Left ventricle myocardium superior (tissue), 1 donor: ENCODE results near the gene SFMBT1. TPM values are rescaled to one million over a fixed set of nuclear protein-coding genes. Genes with fewer than 3 reads are reported as not detected.

ENCODE experiments used
- ATAC-seq: fragments of 200-7000 bp; cut with Tn5 transposase; one replicate; pipeline ENCODE4 v1.9.1; 2020; ENCODE audit warnings: mild to moderate bottlenecking, moderate library complexity
- DNase-seq: peaks from one replicate; pipeline ENCODE4 v3.0.0-alpha.2; 2020
- intact Hi-C: fragments of 100-400 bp; cut with micrococcal nuclease; formaldehyde crosslinking; loops from one replicate; pipeline ENCODE4 v1.11.0; 2022
- total RNA-seq: library from RNA; stranded (reverse); fragmentation: NEBNext Ultra II Directional; extraction: Animal tissue kit (Norgen Biotek cat#: 25700); gene quantifications from one replicate; pipeline ENCODE4 v1.2.1, GENCODE V29; 2021
- donor health status: DM: no; HTN: yes; CAD: no; lungs with severe emphysema.

The SFMBT1 gene
- total RNA-seq, 1 donor from 2014 or later, result 20.0 TPM

GRCh38 chr3:52959773-52960172, 86.1 kb downstream of the SFMBT1 start:
- intact Hi-C loops, result no loop called here
- ATAC-seq (no peak), DNase-seq (no peak)

DNA sequence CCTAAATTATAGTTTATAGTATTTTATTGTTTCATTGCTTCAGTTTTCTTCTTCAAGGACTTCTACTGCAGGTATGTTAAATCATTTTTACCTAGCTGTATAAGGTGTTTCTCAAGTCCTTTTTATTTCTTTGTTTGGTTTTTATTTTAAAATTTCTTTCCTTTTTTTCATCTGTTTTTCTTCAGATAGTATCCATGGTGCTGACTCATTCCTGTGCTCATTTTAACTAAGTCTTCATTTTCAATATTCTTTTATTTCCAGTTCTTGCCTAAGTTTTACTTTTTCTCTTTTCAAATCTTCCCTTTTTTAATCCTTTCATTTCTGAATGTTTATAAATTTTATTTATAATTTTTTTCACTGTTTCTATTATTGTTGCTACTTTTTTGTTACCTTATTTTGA, 106.3 kb downstream of the SFMBT1 start:
- intact Hi-C loops, result no loop called here
- DNase-seq (no peak), ATAC-seq (no peak)

GRCh38 chr3:52934630-52935530, 111.0 kb downstream of the SFMBT1 start:
- ATAC-seq, result peak; percentile 78
- no peak for DNase-seq

GRCh38 chr3:52931889-52932288, 114.0 kb downstream of the SFMBT1 start:
- no peak for ATAC-seq
- intact Hi-C loops, result no loop called here
- DNase-seq, result no peak

More at GRCh38 chr3:52934630-52935530, 111.0 kb downstream of the SFMBT1 start:
- intact Hi-C loops, result no loop called here

DNA sequence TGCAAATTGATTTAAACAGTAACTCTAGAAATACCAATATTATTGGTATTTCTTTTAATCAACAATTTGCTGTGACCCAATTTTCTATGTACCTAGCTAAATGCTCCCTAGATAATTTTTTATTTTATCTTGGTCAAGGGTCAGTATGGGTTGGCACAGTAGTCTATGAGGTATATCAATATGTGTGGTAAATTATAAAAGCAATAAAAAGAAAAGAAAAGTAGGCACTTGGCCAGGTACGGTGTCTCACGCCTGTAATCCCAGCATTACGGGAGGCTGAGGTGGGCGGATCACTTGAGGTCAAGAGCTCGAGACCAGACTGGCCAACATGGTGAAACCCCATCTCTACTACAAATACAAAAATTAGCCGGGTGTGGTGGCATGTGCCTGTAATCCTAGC, 114.5 kb downstream of the SFMBT1 start:
- ATAC-seq (no peak), DNase-seq (no peak)
- intact Hi-C loops, result no loop called here

- ATAC-seq, result no peak
- DNase-seq, result no peak
- intact Hi-C loops, result no loop called here
Measured at GRCh38 chr3:52930748-52931147, 115.1 kb downstream of the SFMBT1 start.

- DNase-seq, result no peak
- no peak for ATAC-seq
- intact Hi-C loops, result no loop called here
Measured at GRCh38 chr3:52926554-52926953, 119.3 kb downstream of the SFMBT1 start.

- DNase-seq, result no peak
- intact Hi-C loops, result no loop called here
- no peak for ATAC-seq
Measured at GRCh38 chr3:52925405-52926313, 120.2 kb downstream of the SFMBT1 start.

DNA sequence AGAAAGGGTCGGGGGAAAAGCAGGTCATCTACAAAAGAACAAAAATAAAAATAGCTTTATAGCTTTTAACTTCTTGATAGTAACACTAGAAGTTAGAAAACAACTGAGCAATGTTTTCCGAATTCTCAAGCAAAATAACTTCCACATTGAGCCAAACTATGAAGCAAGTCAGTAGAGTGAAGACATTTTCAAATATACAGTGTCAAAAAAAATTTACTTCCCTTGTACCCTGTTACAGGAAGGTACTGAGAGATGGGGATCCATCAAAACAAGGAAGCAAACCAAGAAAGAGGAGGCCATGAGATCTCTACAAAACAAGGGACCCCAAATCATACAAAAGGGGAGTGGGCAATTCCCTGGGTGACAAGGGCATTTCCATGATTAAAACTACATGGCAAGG, 121.9 kb downstream of the SFMBT1 start:
- intact Hi-C loops, result no loop called here
- ATAC-seq (no peak), DNase-seq (no peak)

DNA sequence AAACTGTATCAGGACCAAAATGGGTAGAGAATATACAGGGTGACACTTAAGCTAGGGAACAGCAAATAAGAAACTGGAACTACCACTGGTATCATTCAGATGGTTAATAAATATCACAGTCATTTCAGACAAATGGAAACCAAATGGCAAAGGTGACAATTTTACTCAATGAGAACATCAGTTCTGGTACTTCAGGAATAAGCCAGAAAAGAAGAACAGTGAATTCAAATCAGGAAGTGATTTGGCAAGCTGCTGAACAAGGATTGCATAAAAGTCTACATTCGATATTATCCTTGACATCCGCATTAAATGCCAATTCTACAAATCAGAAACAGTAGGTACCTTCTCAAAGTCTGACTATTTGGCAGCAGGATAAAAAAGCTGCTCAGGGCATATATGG, 125.0 kb downstream of the SFMBT1 start:
- no peak for DNase-seq
- ATAC-seq, result no peak
- intact Hi-C loops, result no loop called here

GRCh38 chr3:52917044-52917443, 128.8 kb downstream of the SFMBT1 start:
- intact Hi-C loops, result no loop called here
- no peak for ATAC-seq

GRCh38 chr3:52915294-52915693, 130.6 kb downstream of the SFMBT1 start:
- ATAC-seq, result no peak
- no peak for DNase-seq
- intact Hi-C loops, result no loop called here

More at GRCh38 chr3:52917044-52917443, 128.8 kb downstream of the SFMBT1 start:
- DNase-seq, result no peak

GRCh38 chr3:52912885-52913731, 132.8 kb downstream of the SFMBT1 start:
- ATAC-seq (peak; percentile 40), DNase-seq (no peak)
- intact Hi-C loops, result no loop called here

DNA sequence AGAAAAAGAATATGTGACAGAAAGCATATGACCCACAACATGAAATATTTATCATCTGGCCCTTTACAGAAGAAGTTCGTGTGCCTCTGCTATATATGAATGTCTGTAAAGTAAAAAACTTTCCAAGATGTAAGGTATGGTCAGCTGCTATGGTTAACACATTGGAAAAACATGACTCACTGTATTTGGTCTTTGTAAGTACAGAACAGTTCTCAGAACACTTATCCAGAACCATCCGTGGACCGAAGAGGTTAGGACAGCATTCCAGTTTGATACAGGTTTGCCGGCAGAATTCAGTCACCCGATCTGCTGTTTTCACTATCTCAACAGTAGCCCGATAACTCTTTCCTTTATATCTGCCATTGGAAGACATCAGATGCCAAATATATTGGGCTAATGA, 135.1 kb downstream of the SFMBT1 start:
- ATAC-seq, result no peak
- intact Hi-C loops, result no loop called here

DNA sequence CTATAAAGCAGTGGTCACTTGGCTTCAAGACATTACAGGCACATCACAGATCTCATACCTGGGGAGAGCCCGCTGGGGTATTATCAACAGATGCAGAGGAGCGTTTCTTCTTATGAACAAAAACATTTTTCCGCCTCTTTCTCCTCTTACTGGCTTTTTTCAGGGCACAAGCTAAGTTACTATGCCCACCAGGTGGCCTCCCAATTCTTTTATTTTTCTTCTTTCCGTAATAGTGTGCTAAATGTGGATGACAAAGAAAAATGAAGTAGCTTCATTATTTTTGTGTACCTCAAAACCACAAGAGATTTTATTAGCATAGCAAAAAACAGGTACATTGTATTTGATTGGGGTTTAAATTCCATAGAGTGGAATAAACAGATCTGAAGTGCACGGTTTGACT, 138.4 kb downstream of the SFMBT1 start:
- DNase-seq (no peak), ATAC-seq (no peak)
- intact Hi-C loops, result no loop called here

More for the DNA sequence above, 135.1 kb downstream of the SFMBT1 start:
- no peak for DNase-seq

DNA sequence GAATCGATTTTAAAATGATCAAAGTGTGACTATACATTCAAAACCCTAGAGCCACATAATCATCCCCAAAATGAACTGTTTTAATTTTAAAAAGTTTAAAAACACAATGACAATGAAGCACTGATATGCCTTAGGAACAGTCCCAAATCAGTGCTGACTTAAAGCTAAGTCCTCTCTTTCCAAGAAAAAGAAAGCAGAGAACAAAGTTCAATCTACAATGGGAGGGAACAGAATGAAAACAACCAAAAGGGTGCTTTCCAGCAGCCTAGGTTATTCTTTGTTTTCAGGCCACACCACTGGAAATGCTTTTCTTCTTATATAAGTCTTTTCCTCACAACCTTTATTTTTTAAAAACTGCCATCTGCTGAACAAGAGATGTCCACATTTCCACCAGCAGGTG, 141.3 kb downstream of the SFMBT1 start:
- DNase-seq (no peak), ATAC-seq (no peak)
- intact Hi-C loops, result no loop called here

DNA sequence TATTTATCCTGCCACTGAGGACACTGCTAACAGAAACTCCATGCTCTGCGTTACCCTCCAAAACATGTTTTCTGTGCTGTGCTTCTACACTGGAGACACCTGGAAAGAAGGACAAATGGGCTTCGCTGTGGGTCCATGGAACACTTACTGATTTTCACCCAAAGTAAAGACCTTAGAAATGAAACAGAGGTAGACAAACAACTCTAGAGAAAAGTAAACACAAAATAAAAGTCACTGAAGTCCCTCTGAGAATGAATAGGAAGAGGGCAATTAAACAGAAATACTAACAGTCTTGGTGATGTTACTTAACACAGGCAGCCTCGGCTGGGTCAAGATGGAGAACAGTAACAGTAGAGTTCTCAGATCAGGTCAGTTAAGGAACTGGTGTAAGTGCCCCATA, 141.9 kb downstream of the SFMBT1 start:
- no peak for ATAC-seq
- DNase-seq, result no peak
- intact Hi-C loops, result no loop called here

GRCh38 chr3:52897130-52898122, 148.4 kb downstream of the SFMBT1 start, which contains the start of gene STIMATE:
STIMATE (minus strand) TSS chr3:52897548; CDS start chr3:52897450, 98 bp downstream.
- DNase-seq (peak; percentile 95), ATAC-seq (peak; percentile 99)
- intact Hi-C loops, result no loop called here
